HepG2 (cell line): Measurements from ENCODE around the gene MTFR1L. TPM values are rescaled to one million over a fixed set of nuclear protein-coding genes. Genes with fewer than 3 reads are reported as not detected.
A peak's percentile ranks its signal among the peaks of the same experiment; 100 is the strongest.

ENCODE experiments used
- ASH2L ChIP-seq: fragments of 300-600, 200-600 bp; sonication (generic); IDR thresholded peaks from 2 replicates; pipeline ENCODE4 v1.7.0; 2017; ENCODE audit warnings: low read depth, mild to moderate bottlenecking, moderate library complexity, mixed read lengths, low read length; ENCODE audit not compliant: insufficient read length
- E2F2 ChIP-seq: sonication (generic); formaldehyde crosslinking; IDR thresholded peaks from 2 replicates; pipeline ENCODE4 v1.4.0; 2020; ENCODE audit warnings: missing genetic modification reagents, borderline replicate concordance
- ELF3 ChIP-seq: IDR thresholded peaks from 2 replicates; pipeline ENCODE4 v1.6.1; 2016; ENCODE audit warnings: missing genetic modification reagents, missing compliant biosample characterization
- FOXM1 ChIP-seq: sonication (generic); formaldehyde crosslinking; IDR thresholded peaks from 2 replicates; pipeline ENCODE4 v1.5.0; 2020; ENCODE audit warnings: missing genetic modification reagents
- IRF1 ChIP-seq: sonication (generic); formaldehyde crosslinking; IDR thresholded peaks from 2 replicates; pipeline ENCODE4 v1.4.0; 2020; ENCODE audit warnings: low read depth, mild to moderate bottlenecking, missing genetic modification reagents
- KLF13 ChIP-seq: sonication (generic); formaldehyde crosslinking; IDR thresholded peaks from 2 replicates; pipeline ENCODE4 v1.4.0; 2020; ENCODE audit warnings: mild to moderate bottlenecking, missing genetic modification reagents
- MIER3 ChIP-seq: IDR thresholded peaks from 2 replicates; pipeline ENCODE4 v1.6.1; 2016; ENCODE audit warnings: missing compliant biosample characterization, borderline replicate concordance
- MIXL1 ChIP-seq: IDR thresholded peaks from 2 replicates; pipeline ENCODE4 v1.6.1; 2016
- NR2F1 ChIP-seq, 2 experiments: fragments of 450-650 bp in 1 of 2; formaldehyde crosslinking in 1 of 2; IDR thresholded peaks; 2 replicates each; pipeline versions ENCODE4 v1.5.0 to v1.6.1; 2016 to 2020; ENCODE audit warnings: mild to moderate bottlenecking in 1 of 2, missing compliant biosample characterization in 1 of 2, missing genetic modification reagents in 1 of 2, moderate library complexity in 1 of 2
- PHF21A ChIP-seq: sonication (generic); formaldehyde crosslinking; IDR thresholded peaks from 2 replicates; pipeline ENCODE4 v1.5.0; 2020; ENCODE audit warnings: mild to moderate bottlenecking, missing genetic modification reagents
- SETDB1 ChIP-seq: sonication (generic); formaldehyde crosslinking; IDR thresholded peaks from 2 replicates; pipeline ENCODE4 v1.5.1; 2020; ENCODE audit warnings: missing genetic modification reagents, mild to moderate bottlenecking, borderline replicate concordance
- TBL1XR1 ChIP-seq: fragments of 150-350 bp; IDR thresholded peaks from 2 replicates; pipeline ENCODE4 v1.6.1; 2014; ENCODE audit warnings: borderline replicate concordance, low read length; ENCODE audit not compliant: partially characterized antibody
- TCF7 ChIP-seq: sonication (generic); IDR thresholded peaks from 2 replicates; pipeline ENCODE4 v1.6.1; 2016; ENCODE audit warnings: antibody characterized with exemption, low read depth
- XBP1 ChIP-seq: sonication (generic); formaldehyde crosslinking; IDR thresholded peaks from 2 replicates; pipeline ENCODE4 v1.5.0; 2020; ENCODE audit warnings: missing genetic modification reagents
- ZNF10 ChIP-seq: sonication (generic); formaldehyde crosslinking; IDR thresholded peaks from 2 replicates; pipeline ENCODE4 v1.4.0; 2020; ENCODE audit warnings: mild to moderate bottlenecking, low read depth, missing genetic modification reagents, borderline replicate concordance
- ZNF3 ChIP-seq: IDR thresholded peaks from 2 replicates; pipeline ENCODE4 v1.7.0; 2017; ENCODE audit warnings: inconsistent platforms
- ZNF382 ChIP-seq: sonication (generic); formaldehyde crosslinking; IDR thresholded peaks from 2 replicates; pipeline ENCODE4 v1.5.0; 2020; ENCODE audit warnings: missing genetic modification reagents, mild to moderate bottlenecking, borderline replicate concordance
- ZNF407 ChIP-seq: sonication (generic); formaldehyde crosslinking; IDR thresholded peaks from one replicate; pipeline ENCODE4 v1.5.1; 2020; ENCODE audit warnings: mild to moderate bottlenecking, missing genetic modification reagents; ENCODE audit errors: not compliant biosample characterization
- ZNF496 ChIP-seq: sonication (generic); formaldehyde crosslinking; IDR thresholded peaks from 2 replicates; pipeline ENCODE4 v1.8.1; 2023; ENCODE audit warnings: mild to moderate bottlenecking, moderate library complexity, missing genetic modification reagents; ENCODE audit not compliant: insufficient replicate concordance
- ZNF670 ChIP-seq: sonication (generic); formaldehyde crosslinking; IDR thresholded peaks from 2 replicates; pipeline ENCODE4 v1.8.0; 2022; ENCODE audit warnings: mild to moderate bottlenecking, missing genetic modification reagents, borderline replicate concordance
- ZNF768 ChIP-seq: sonication (generic); formaldehyde crosslinking; IDR thresholded peaks from 2 replicates; pipeline ENCODE4 v1.4.0; 2020; ENCODE audit warnings: missing genetic modification reagents
- polyA plus RNA-seq, 8 experiments: library from polyadenylated mRNA; depleted of rRNA in 3 of 8; stranded (reverse) in 7 of 8; unstranded in 1 of 8; fragments of >200 nt; fragmentation: Illumina TruSeq in 4 of 8; extraction: Trizol in 4 of 8; gene quantifications; 2 replicates each; pipeline versions ENCODE4 v1.2.1 to v1.2.3, GENCODE V29; 2011 to 2016; ENCODE audit warnings: low read depth in 4 of 8, missing spikeins in 1 of 8, mixed read lengths in 1 of 8; ENCODE audit not compliant: insufficient read depth in 1 of 8
- total RNA-seq, 5 experiments: library from RNA; depleted of rRNA; stranded (reverse); fragments of >200 nt; fragmentation: Illumina TruSeq; extraction: Trizol; gene quantifications; 2 replicates each; pipeline ENCODE4 v1.2.3, GENCODE V29; 2016; ENCODE audit warnings: low read depth in 1 of 5

MTFR1L gene
- total and polyA plus RNA-seq, 2 of the 13 experiments (the other 11 are each of a cell fraction or from before 2014, with no cell fraction given) = 38.0 to 55.7 TPM

GRCh38 chr1:25871086-25871703, 51.4 kb downstream of the MTFR1L start (continued):
- TF ChIP-seq ZNF382 (CRISPR knock-in tag) (no peak), KLF13 (no peak), XBP1 (CRISPR knock-in tag) (no peak), ELF3 (no peak), MIER3 (CRISPR knock-in tag) (no peak), MIXL1 (CRISPR knock-in tag) (0 out of 2 replicates have a peak, but pooled peaks have one; percentile 34), ASH2L (no peak), E2F2 (CRISPR knock-in tag) (no peak), PHF21A (CRISPR knock-in tag) (peak; percentile 76), ZNF768 (no peak), ZNF407 (CRISPR knock-in tag) (no peak), FOXM1 (no peak), ZNF3 (CRISPR knock-in tag) (no peak), NR2F1 (CRISPR knock-in tag; IDR thresholded peaks at IDR 0.05) (no peak), IRF1 (CRISPR knock-in tag) (no peak), ZNF10 (CRISPR knock-in tag) (no peak), ZNF496 (no peak), ZNF670 (CRISPR knock-in tag) (no peak), TCF7 (no peak), SETDB1 (CRISPR knock-in tag) (no peak), TBL1XR1 (no peak)
